ENCODE data around the gene TPCN2.

Gene TPCN2

GRCh38 chr11:69115586-69116560, 67.1 kb downstream of the TPCN2 start:
- no peak for DNase-seq
- in situ Hi-C loops (cut with MboI; ENCODE audit: low pct_unique_long_range_greater_than_20kb, low sequenced_read_pairs), result loop anchor here (10.0 kb wide), 1 partner anchor 539 kb away; no protein-coding TSS in a partner anchor

GRCh38 chr11:69116671-69117070, 67.9 kb downstream of the TPCN2 start:
- in situ Hi-C loops (cut with MboI; ENCODE audit: low pct_unique_long_range_greater_than_20kb, low sequenced_read_pairs), result loop anchor here (10.0 kb wide), 1 partner anchor 538 kb away; no protein-coding TSS in a partner anchor
- no peak for DNase-seq

- in situ Hi-C loops (cut with MboI; ENCODE audit: low pct_unique_long_range_greater_than_20kb, low sequenced_read_pairs), result loop anchor here (10.0 kb wide), 1 partner anchor 536 kb away; no protein-coding TSS in a partner anchor
Observed at GRCh38 chr11:69119190-69119589, 70.5 kb downstream of the TPCN2 start.

GRCh38 chr11:69120096-69120875, 71.6 kb downstream of the TPCN2 start:
- DNase-seq, result no peak
- in situ Hi-C loops (cut with MboI; ENCODE audit: low pct_unique_long_range_greater_than_20kb, low sequenced_read_pairs), result no loop called here

More at GRCh38 chr11:69119190-69119589, 70.5 kb downstream of the TPCN2 start:
- DNase-seq, result no peak

GRCh38 chr11:69121021-69121420, 72.3 kb downstream of the TPCN2 start:
- DNase-seq, result no peak
- in situ Hi-C loops (cut with MboI; ENCODE audit: low pct_unique_long_range_greater_than_20kb, low sequenced_read_pairs), result no loop called here

GRCh38 chr11:69121621-69122325, 73.0 kb downstream of the TPCN2 start:
- DNase-seq, result no peak
- in situ Hi-C loops (cut with MboI; ENCODE audit: low pct_unique_long_range_greater_than_20kb, low sequenced_read_pairs), result no loop called here

GRCh38 chr11:69122326-69122629, 73.5 kb downstream of the TPCN2 start:
- in situ Hi-C loops (cut with MboI; ENCODE audit: low pct_unique_long_range_greater_than_20kb, low sequenced_read_pairs), result no loop called here

GRCh38 chr11:69122630-69123431, 74.1 kb downstream of the TPCN2 start:
- in situ Hi-C loops (cut with MboI; ENCODE audit: low pct_unique_long_range_greater_than_20kb, low sequenced_read_pairs), result no loop called here
- DNase-seq, result no peak

More at GRCh38 chr11:69122326-69122629, 73.5 kb downstream of the TPCN2 start:
- DNase-seq, result no peak

GRCh38 chr11:69123593-69124545, 75.1 kb downstream of the TPCN2 start:
- in situ Hi-C loops (cut with MboI; ENCODE audit: low pct_unique_long_range_greater_than_20kb, low sequenced_read_pairs), result no loop called here
- DNase-seq, result no peak

- in situ Hi-C loops (cut with MboI; ENCODE audit: low pct_unique_long_range_greater_than_20kb, low sequenced_read_pairs), result no loop called here
Observed at GRCh38 chr11:69125861-69126260, 77.1 kb downstream of the TPCN2 start.

GRCh38 chr11:69126286-69126685, 77.6 kb downstream of the TPCN2 start:
- no peak for DNase-seq
- in situ Hi-C loops (cut with MboI; ENCODE audit: low pct_unique_long_range_greater_than_20kb, low sequenced_read_pairs), result no loop called here

More at GRCh38 chr11:69125861-69126260, 77.1 kb downstream of the TPCN2 start:
- no peak for DNase-seq

- no peak for DNase-seq
- in situ Hi-C loops (cut with MboI; ENCODE audit: low pct_unique_long_range_greater_than_20kb, low sequenced_read_pairs), result no loop called here
Observed at GRCh38 chr11:69127081-69127850, 78.5 kb downstream of the TPCN2 start.

- in situ Hi-C loops (cut with MboI; ENCODE audit: low pct_unique_long_range_greater_than_20kb, low sequenced_read_pairs), result no loop called here
- DNase-seq, result no peak
Observed at GRCh38 chr11:69127884-69128283, 79.2 kb downstream of the TPCN2 start.

- no peak for DNase-seq
- in situ Hi-C loops (cut with MboI; ENCODE audit: low pct_unique_long_range_greater_than_20kb, low sequenced_read_pairs), result no loop called here
Observed at GRCh38 chr11:69129053-69129452, 80.3 kb downstream of the TPCN2 start.

- in situ Hi-C loops (cut with MboI; ENCODE audit: low pct_unique_long_range_greater_than_20kb, low sequenced_read_pairs), result no loop called here
- DNase-seq, result no peak
Observed at GRCh38 chr11:69129647-69130046, 80.9 kb downstream of the TPCN2 start.

- DNase-seq, result no peak
- in situ Hi-C loops (cut with MboI; ENCODE audit: low pct_unique_long_range_greater_than_20kb, low sequenced_read_pairs), result no loop called here
Observed at GRCh38 chr11:69130654-69131053, 81.9 kb downstream of the TPCN2 start.

GRCh38 chr11:69131121-69131566, 82.4 kb downstream of the TPCN2 start:
- no peak for DNase-seq
- in situ Hi-C loops (cut with MboI; ENCODE audit: low pct_unique_long_range_greater_than_20kb, low sequenced_read_pairs), result no loop called here

Data from KBM-7 (cell line).